ENCODE measurements around the gene TRAF3.
"Not testable (repeated sequence)": the region's sequence is repeated elsewhere in the genome, so short reads cannot be mapped to it uniquely, and the experiment has no call there.

The TRAF3 gene

GRCh38 chr14:102873131-102873530, 95.9 kb downstream of the TRAF3 start:
- peaks cover 17 to 35% of the 10 kb centered on the region in 2 donors for H3K4me1 Mint-ChIP-seq
- DNase-seq (no peak), ATAC-seq (replicated peaks) (no peak)
- H3K27ac Mint-ChIP-seq = no peak overlapping the region
- no peak overlapping the region for H3K4me3 Mint-ChIP-seq
- H3K9me3 Mint-ChIP-seq = no peaks in the 10 kb centered on the region
- H3K36me3 Mint-ChIP-seq = peaks cover 43% of the 10 kb centered on the region in 2 donors
- H3K27me3 Mint-ChIP-seq = no peaks in the 10 kb centered on the region

GRCh38 chr14:102873546-102874061, 96.4 kb downstream of the TRAF3 start:
- H3K4me3 Mint-ChIP-seq = no peak overlapping the region
- peaks cover 38 to 43% of the 10 kb centered on the region in 2 donors for H3K36me3 Mint-ChIP-seq
- DNase-seq = no peak
- H3K9me3 Mint-ChIP-seq = no peaks in the 10 kb centered on the region
- no peak for ATAC-seq (replicated peaks)
- H3K27me3 Mint-ChIP-seq = no peaks in the 10 kb centered on the region
- H3K27ac Mint-ChIP-seq = no peak overlapping the region
- H3K4me1 Mint-ChIP-seq = peaks cover 14 to 31% of the 10 kb centered on the region in 2 donors

GRCh38 chr14:102875652-102876051, 98.4 kb downstream of the TRAF3 start:
- H3K36me3 Mint-ChIP-seq = peaks cover 32 to 40% of the 10 kb centered on the region in 2 donors
- no peak overlapping the region for H3K27ac Mint-ChIP-seq
- no peak overlapping the region for H3K4me3 Mint-ChIP-seq
- no peak for DNase-seq
- ATAC-seq (replicated peaks) = no peak
- H3K4me1 Mint-ChIP-seq = peaks cover 9 to 20% of the 10 kb centered on the region in 2 donors
- no peaks in the 10 kb centered on the region for H3K27me3 Mint-ChIP-seq
- H3K9me3 Mint-ChIP-seq = no peaks in the 10 kb centered on the region

GRCh38 chr14:102877511-102877910, 100.3 kb downstream of the TRAF3 start:
- DNase-seq; H3K4me1 Mint-ChIP-seq; ATAC-seq (replicated peaks); H3K9me3 Mint-ChIP-seq; H3K4me3 Mint-ChIP-seq; H3K27me3 Mint-ChIP-seq; H3K27ac Mint-ChIP-seq: not testable (repeated sequence)
- H3K36me3 Mint-ChIP-seq = peaks cover 33 to 41% of the 10 kb centered on the region in 2 donors

GRCh38 chr14:102878174-102878969, 101.1 kb downstream of the TRAF3 start:
- ATAC-seq (replicated peaks) = no peak
- H3K9me3 Mint-ChIP-seq = no peaks in the 10 kb centered on the region
- H3K4me3 Mint-ChIP-seq = peak overlapping the region in 1 of 2 donors; percentile 26
- H3K27ac Mint-ChIP-seq = peak overlapping the region; percentile 59
- no peaks in the 10 kb centered on the region for H3K27me3 Mint-ChIP-seq
- DNase-seq = no peak
- H3K36me3 Mint-ChIP-seq = peaks cover 33 to 40% of the 10 kb centered on the region in 2 donors
- H3K4me1 Mint-ChIP-seq = no peaks in the 10 kb centered on the region

- H3K27me3 Mint-ChIP-seq = no peaks in the 10 kb centered on the region
- H3K4me3 Mint-ChIP-seq = peak overlapping the region in 1 of 2 donors; percentile 26
- H3K27ac Mint-ChIP-seq = peak overlapping the region; percentile 59
- DNase-seq = no peak
- H3K9me3 Mint-ChIP-seq = no peaks in the 10 kb centered on the region
- peaks cover 29 to 41% of the 10 kb centered on the region in 2 donors for H3K36me3 Mint-ChIP-seq
- no peaks in the 10 kb centered on the region for H3K4me1 Mint-ChIP-seq
- ATAC-seq (replicated peaks) = no peak
These were observed 101.8 kb downstream of the TRAF3 start for GRCh38 chr14:102878970-102879460.

- Mint-ChIP-seq H3K4me3 (no peak overlapping the region), H3K4me1 (peaks cover 0 to 2% of the 10 kb centered on the region in 2 donors), H3K27me3 (no peaks in the 10 kb centered on the region), H3K9me3 (no peaks in the 10 kb centered on the region), H3K36me3 (peaks cover 36 to 57% of the 10 kb centered on the region in 2 donors), H3K27ac (peak overlapping the region; percentile 7)
- no peak for ATAC-seq (replicated peaks)
- DNase-seq = no peak
These were observed 105.1 kb downstream of the TRAF3 start for GRCh38 chr14:102882226-102882906.

- DNase-seq = no peak
- peaks cover 41 to 62% of the 10 kb centered on the region in 2 donors for H3K36me3 Mint-ChIP-seq
- no peak overlapping the region for H3K4me3 Mint-ChIP-seq
- peaks cover 0 to 2% of the 10 kb centered on the region in 2 donors for H3K4me1 Mint-ChIP-seq
- no peaks in the 10 kb centered on the region for H3K27me3 Mint-ChIP-seq
- H3K27ac Mint-ChIP-seq = no peak overlapping the region
- H3K9me3 Mint-ChIP-seq = no peaks in the 10 kb centered on the region
- ATAC-seq (replicated peaks) = no peak
These were observed 105.9 kb downstream of the TRAF3 start for GRCh38 chr14:102883089-102883541.

GRCh38 chr14:102883554-102883953, 106.3 kb downstream of the TRAF3 start:
- peaks cover 46 to 66% of the 10 kb centered on the region in 2 donors for H3K36me3 Mint-ChIP-seq

GRCh38 chr14:102885737-102886447, 108.6 kb downstream of the TRAF3 start:
- Mint-ChIP-seq H3K9me3 (no peaks in the 10 kb centered on the region), H3K4me3 (no peak overlapping the region), H3K27me3 (no peaks in the 10 kb centered on the region), H3K36me3 (peaks cover 48 to 67% of the 10 kb centered on the region in 2 donors), H3K27ac (peak overlapping the region; percentile 59), H3K4me1 (peaks cover 0 to 2% of the 10 kb centered on the region in 2 donors)
- DNase-seq (no peak), ATAC-seq (replicated peaks) (no peak)

More at GRCh38 chr14:102883554-102883953, 106.3 kb downstream of the TRAF3 start:
- Mint-ChIP-seq H3K27me3 (no peaks in the 10 kb centered on the region), H3K4me1 (peaks cover 0 to 2% of the 10 kb centered on the region in 2 donors), H3K4me3 (no peak overlapping the region), H3K27ac (no peak overlapping the region), H3K9me3 (no peaks in the 10 kb centered on the region)
- ATAC-seq (replicated peaks) = no peak
- DNase-seq = no peak

GRCh38 chr14:102888748-102889147, 111.5 kb downstream of the TRAF3 start:
- Mint-ChIP-seq H3K27ac (no peak overlapping the region), H3K9me3 (no peaks in the 10 kb centered on the region), H3K4me1 (peaks cover 7 to 13% of the 10 kb centered on the region in 2 donors), H3K36me3 (peaks cover 42 to 64% of the 10 kb centered on the region in 2 donors), H3K4me3 (no peak overlapping the region), H3K27me3 (no peaks in the 10 kb centered on the region)
- DNase-seq (no peak), ATAC-seq (replicated peaks) (no peak)

- H3K27me3 Mint-ChIP-seq = no peaks in the 10 kb centered on the region
These were observed 112.4 kb downstream of the TRAF3 start for GRCh38 chr14:102889615-102890014.

GRCh38 chr14:102891111-102891510, 113.9 kb downstream of the TRAF3 start:
- ATAC-seq (replicated peaks) = no peak
- no peaks in the 10 kb centered on the region for H3K27me3 Mint-ChIP-seq
- H3K27ac Mint-ChIP-seq = no peak overlapping the region
- no peaks in the 10 kb centered on the region for H3K9me3 Mint-ChIP-seq
- no peak for DNase-seq
- peaks cover 50 to 66% of the 10 kb centered on the region in 2 donors for H3K36me3 Mint-ChIP-seq
- no peak overlapping the region for H3K4me3 Mint-ChIP-seq
- peaks cover 4 to 23% of the 10 kb centered on the region in 2 donors for H3K4me1 Mint-ChIP-seq

More at GRCh38 chr14:102889615-102890014, 112.4 kb downstream of the TRAF3 start:
- DNase-seq = no peak
- H3K4me3 Mint-ChIP-seq = no peak overlapping the region
- H3K9me3 Mint-ChIP-seq = no peaks in the 10 kb centered on the region
- H3K27ac Mint-ChIP-seq = peak overlapping the region; percentile 10
- peaks cover 4 to 18% of the 10 kb centered on the region in 2 donors for H3K4me1 Mint-ChIP-seq
- ATAC-seq (replicated peaks) = no peak
- peaks cover 45 to 64% of the 10 kb centered on the region in 2 donors for H3K36me3 Mint-ChIP-seq

- ATAC-seq (replicated peaks) = no peak
- no peak for DNase-seq
- Mint-ChIP-seq H3K9me3 (no peaks in the 10 kb centered on the region), H3K36me3 (peaks cover 51 to 65% of the 10 kb centered on the region in 2 donors), H3K27ac (no peak overlapping the region), H3K4me3 (no peak overlapping the region), H3K27me3 (no peaks in the 10 kb centered on the region), H3K4me1 (peaks cover 4 to 25% of the 10 kb centered on the region in 2 donors)
These were observed 114.3 kb downstream of the TRAF3 start for GRCh38 chr14:102891556-102891955.
